HepG2 (cell line): Measurements from ENCODE around the gene SIK3. TPM values are rescaled to one million over a fixed set of nuclear protein-coding genes. Genes with fewer than 3 reads are reported as not detected.

Source experiments
- ATF7 ChIP-seq, 2 experiments: fragments of 450-650 bp in 1 of 2; sonication (generic) in 1 of 2; formaldehyde crosslinking in 1 of 2; IDR thresholded peaks; 2 replicates each; pipeline versions ENCODE4 v1.4.0 to v1.6.1; 2016 to 2020; ENCODE audit warnings: antibody characterized with exemption in 1 of 2, mild to moderate bottlenecking in 1 of 2, missing genetic modification reagents in 1 of 2
- FOXK1 ChIP-seq: sonication (generic); formaldehyde crosslinking; IDR thresholded peaks from 2 replicates; pipeline ENCODE4 v1.4.0; 2020; ENCODE audit warnings: low read depth, missing genetic modification reagents, borderline replicate concordance
- IRX3 ChIP-seq: sonication (generic); formaldehyde crosslinking; IDR thresholded peaks from 2 replicates; pipeline ENCODE4 v1.8.1; 2023; ENCODE audit warnings: mild to moderate bottlenecking, low read depth, missing genetic modification reagents, borderline replicate concordance
- JUN ChIP-seq: sonication (generic); formaldehyde crosslinking; IDR thresholded peaks from 2 replicates; pipeline ENCODE4 v1.4.0; 2020; ENCODE audit warnings: mild to moderate bottlenecking, missing genetic modification reagents
- KMT2B ChIP-seq: IDR thresholded peaks from 2 replicates; pipeline ENCODE4 v1.6.1; 2016; ENCODE audit warnings: missing genetic modification reagents, missing compliant biosample characterization
- MXI1 ChIP-seq: IDR thresholded peaks from 3 replicates; pipeline ENCODE4 v1.6.1; 2012; ENCODE audit warnings: low read depth, low read length, inconsistent platforms, borderline replicate concordance
- MZF1 ChIP-seq: sonication (generic); formaldehyde crosslinking; IDR thresholded peaks from 2 replicates; pipeline ENCODE4 v1.8.1; 2023; ENCODE audit warnings: mild to moderate bottlenecking, missing genetic modification reagents, borderline replicate concordance
- POLR2G ChIP-seq: fragments of 200-400 bp; formaldehyde crosslinking; IDR thresholded peaks from 2 replicates; pipeline ENCODE4 v1.6.1; 2018; ENCODE audit warnings: mild to moderate bottlenecking, low read depth, low read length, moderate library complexity
- RARA ChIP-seq: IDR thresholded peaks from 2 replicates; pipeline ENCODE4 v1.6.1; 2016; ENCODE audit warnings: missing genetic modification reagents, missing compliant biosample characterization
- RCOR2 ChIP-seq: IDR thresholded peaks from 2 replicates; pipeline ENCODE4 v1.6.1; 2016; ENCODE audit warnings: missing biosample characterization, missing genetic modification reagents
- RFXAP ChIP-seq: sonication (generic); formaldehyde crosslinking; IDR thresholded peaks from 2 replicates; pipeline ENCODE4 v1.4.0; 2020; ENCODE audit warnings: missing genetic modification reagents, borderline replicate concordance
- SNAI1 ChIP-seq: sonication (generic); formaldehyde crosslinking; IDR thresholded peaks from 2 replicates; pipeline ENCODE4 v1.5.0; 2020; ENCODE audit warnings: mild to moderate bottlenecking, missing genetic modification reagents, borderline replicate concordance
- TAF1 ChIP-seq: sonication (generic); formaldehyde crosslinking; IDR thresholded peaks from 2 replicates; pipeline ENCODE4 v1.4.0; 2020; ENCODE audit warnings: missing genetic modification reagents
- TCF7L2 ChIP-seq: IDR thresholded peaks from 2 replicates; pipeline ENCODE4 v1.6.1; 2011; ENCODE audit warnings: mild to moderate bottlenecking, low read depth, low read length, moderate library complexity
- TGIF2 ChIP-seq: IDR thresholded peaks from 2 replicates; pipeline ENCODE4 v1.6.1; 2016; ENCODE audit warnings: control low read depth, missing compliant biosample characterization
- ZBTB2 ChIP-seq: sonication (generic); formaldehyde crosslinking; IDR thresholded peaks from 2 replicates; pipeline ENCODE4 v1.8.0; 2022; ENCODE audit warnings: low read depth, missing genetic modification reagents
- ZBTB7B ChIP-seq: sonication (generic); formaldehyde crosslinking; IDR thresholded peaks from 2 replicates; pipeline ENCODE4 v1.4.0; 2020; ENCODE audit warnings: missing genetic modification reagents
- ZFP91 ChIP-seq: sonication (generic); formaldehyde crosslinking; IDR thresholded peaks from 2 replicates; pipeline ENCODE4 v1.9.0; 2022; ENCODE audit warnings: missing genetic modification reagents, mild to moderate bottlenecking, borderline replicate concordance
- ZNF263 ChIP-seq: sonication (generic); formaldehyde crosslinking; IDR thresholded peaks from 2 replicates; pipeline ENCODE4 v1.4.0; 2020; ENCODE audit warnings: missing genetic modification reagents
- ZNF3 ChIP-seq: IDR thresholded peaks from 2 replicates; pipeline ENCODE4 v1.7.0; 2017; ENCODE audit warnings: inconsistent platforms
- ZNF329 ChIP-seq: sonication (generic); formaldehyde crosslinking; IDR thresholded peaks from 2 replicates; pipeline ENCODE4 v1.9.0; 2021; ENCODE audit warnings: low read depth, mild to moderate bottlenecking, missing genetic modification reagents
- ZNF501 ChIP-seq: sonication (generic); formaldehyde crosslinking; IDR thresholded peaks from 2 replicates; pipeline ENCODE4 v1.5.1; 2020; ENCODE audit warnings: mild to moderate bottlenecking, moderate library complexity, missing genetic modification reagents
- ZNF644 ChIP-seq: IDR thresholded peaks from 2 replicates; pipeline ENCODE4 v1.6.1; 2016; ENCODE audit warnings: low read depth
- ZNF782 ChIP-seq: sonication (generic); formaldehyde crosslinking; IDR thresholded peaks from 2 replicates; pipeline ENCODE4 v1.4.0; 2020; ENCODE audit warnings: missing genetic modification reagents, mild to moderate bottlenecking, borderline replicate concordance
- polyA plus RNA-seq, 8 experiments: library from polyadenylated mRNA; depleted of rRNA in 3 of 8; stranded (reverse) in 7 of 8; unstranded in 1 of 8; fragments of >200 nt; fragmentation: Illumina TruSeq in 4 of 8; extraction: Trizol in 4 of 8; gene quantifications; 2 replicates each; pipeline versions ENCODE4 v1.2.1 to v1.2.3, GENCODE V29; 2011 to 2016; ENCODE audit warnings: low read depth in 4 of 8, missing spikeins in 1 of 8, mixed read lengths in 1 of 8; ENCODE audit not compliant: insufficient read depth in 1 of 8
- total RNA-seq, 5 experiments: library from RNA; depleted of rRNA; stranded (reverse); fragments of >200 nt; fragmentation: Illumina TruSeq; extraction: Trizol; gene quantifications; 2 replicates each; pipeline ENCODE4 v1.2.3, GENCODE V29; 2016; ENCODE audit warnings: low read depth in 1 of 5
- TF ChIP-seq, protein P1 (sequence below): sonication (generic); formaldehyde crosslinking; IDR thresholded peaks from 2 replicates; pipeline ENCODE4; 2020; ENCODE audit warnings: missing genetic modification reagents, mild to moderate bottlenecking, borderline replicate concordance

Gene SIK3
- total and polyA plus RNA-seq, 2 of the 13 experiments (the other 11 are each of a cell fraction or from before 2014, with no cell fraction given) = 5.7 to 9.8 TPM

GRCh38 chr11:116833816-116834534 lies 264.3 kb downstream of the SIK3 start (continued):
- TF ChIP-seq RFXAP (CRISPR knock-in tag) = no peak
- TF ChIP-seq TCF7L2 = no peak
- peak; percentile 28; the same call in 1 of the 2 replicates for TF ChIP-seq KMT2B
- TF ChIP-seq RCOR2 (CRISPR knock-in tag) = peak; percentile 54; the same call in 1 of the 2 replicates
- peak; percentile 54; the same call in 1 of the 2 replicates for TF ChIP-seq ZNF782 (CRISPR knock-in tag)
- TF ChIP-seq JUN (CRISPR knock-in tag) = 0 out of 2 replicates have a peak, but pooled peaks have one; percentile 12
- TF ChIP-seq FOXK1 (CRISPR knock-in tag) = peak; percentile 24; the same call in 1 of the 2 replicates
- peak; percentile 51; the same call in 1 of the 2 replicates for TF ChIP-seq ZNF329
- no peak for TF ChIP-seq ATF7 (IDR thresholded peaks at IDR 0.05)
- TF ChIP-seq ATF7 (CRISPR knock-in tag; IDR thresholded peaks at IDR 0.05) = no peak
- TF ChIP-seq SNAI1 (CRISPR knock-in tag) = no peak
- TF ChIP-seq TGIF2 = peak; percentile 35; the same call in 1 of the 2 replicates
- peak; percentile 43; the same call in 1 of the 2 replicates for TF ChIP-seq ZBTB2 (CRISPR knock-in tag)
- TF ChIP-seq ZNF263 (CRISPR knock-in tag) = 0 out of 2 replicates have a peak, but pooled peaks have one; percentile 4
- peak; percentile 17; the same call in 1 of the 2 replicates for TF ChIP-seq ZNF3 (CRISPR knock-in tag)
- TF ChIP-seq ZBTB7B (CRISPR knock-in tag) = 0 out of 2 replicates have a peak, but pooled peaks have one; percentile 42
- TF ChIP-seq RARA (CRISPR knock-in tag) = peak; percentile 77
- peak; percentile 46 for TF ChIP-seq POLR2G
- peak; percentile 49 for TF ChIP-seq ZNF501
- no peak for TF ChIP-seq MZF1 (CRISPR knock-in tag)
- peak; percentile 73 for TF ChIP-seq IRX3 (CRISPR knock-in tag)
- TF ChIP-seq, protein P1, sequence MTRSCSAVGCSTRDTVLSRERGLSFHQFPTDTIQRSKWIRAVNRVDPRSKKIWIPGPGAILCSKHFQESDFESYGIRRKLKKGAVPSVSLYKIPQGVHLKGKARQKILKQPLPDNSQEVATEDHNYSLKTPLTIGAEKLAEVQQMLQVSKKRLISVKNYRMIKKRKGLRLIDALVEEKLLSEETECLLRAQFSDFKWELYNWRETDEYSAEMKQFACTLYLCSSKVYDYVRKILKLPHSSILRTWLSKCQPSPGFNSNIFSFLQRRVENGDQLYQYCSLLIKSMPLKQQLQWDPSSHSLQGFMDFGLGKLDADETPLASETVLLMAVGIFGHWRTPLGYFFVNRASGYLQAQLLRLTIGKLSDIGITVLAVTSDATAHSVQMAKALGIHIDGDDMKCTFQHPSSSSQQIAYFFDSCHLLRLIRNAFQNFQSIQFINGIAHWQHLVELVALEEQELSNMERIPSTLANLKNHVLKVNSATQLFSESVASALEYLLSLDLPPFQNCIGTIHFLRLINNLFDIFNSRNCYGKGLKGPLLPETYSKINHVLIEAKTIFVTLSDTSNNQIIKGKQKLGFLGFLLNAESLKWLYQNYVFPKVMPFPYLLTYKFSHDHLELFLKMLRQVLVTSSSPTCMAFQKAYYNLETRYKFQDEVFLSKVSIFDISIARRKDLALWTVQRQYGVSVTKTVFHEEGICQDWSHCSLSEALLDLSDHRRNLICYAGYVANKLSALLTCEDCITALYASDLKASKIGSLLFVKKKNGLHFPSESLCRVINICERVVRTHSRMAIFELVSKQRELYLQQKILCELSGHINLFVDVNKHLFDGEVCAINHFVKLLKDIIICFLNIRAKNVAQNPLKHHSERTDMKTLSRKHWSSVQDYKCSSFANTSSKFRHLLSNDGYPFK (CRISPR knock-in tag) = peak; percentile 50; the same call in 1 of the 2 replicates
- TF ChIP-seq TAF1 (CRISPR knock-in tag) = peak; percentile 36; the same call in 1 of the 2 replicates
- no peak; the same call in 1 of the 2 replicates for TF ChIP-seq ZFP91 (CRISPR knock-in tag)
- TF ChIP-seq MXI1 = peak; percentile 57; the same call in 1 of the 3 replicates
- TF ChIP-seq ZNF644 (CRISPR knock-in tag) = no peak
